A673 (cell line): ENCODE measurements around the gene ITPR2. TPM values are rescaled to one million over a fixed set of nuclear protein-coding genes. Genes with fewer than 3 reads are reported as not detected.

ENCODE experiments used
- BruUV-seq: library from RNA; stranded (reverse); fragments of 400-500 nt; replicated peaks from 2 replicates; lab custom pipeline; 2021; lab: Mats Ljungman, UMichigan
- CTCF ChIA-PET: fragments of 300-600 bp; sonication (Branson Sonifier 250); formaldehyde crosslinking; loops from one replicate; lab custom pipeline; 2022; ENCODE audit warnings: antibody characterized with exemption; lab: Charles Lee
- POLR2A ChIA-PET: fragments of 300-600 bp; sonication (Branson Sonifier 250); formaldehyde crosslinking; loops from one replicate; lab custom pipeline; 2022; ENCODE audit warnings: antibody characterized with exemption; ENCODE audit not compliant: low non-redundant PET; lab: Charles Lee
- DNase-seq: peaks from one replicate; pipeline ENCODE4 v3.0.0-alpha.2; 2015; ENCODE audit warnings: low spot score
- H3K27ac ChIP-seq: fragments of 200-600 bp; sonication (generic); 2 replicates; pipeline ENCODE4 v1.5.1; 2016; ENCODE audit warnings: mixed run types, low read depth, mild to moderate bottlenecking, mixed read lengths, antibody characterized with exemption, low read length; ENCODE audit not compliant: poor library complexity, severe bottlenecking
- H3K27me3 ChIP-seq: fragments of 200-600 bp; sonication (generic); replicated peaks from 2 replicates; pipeline ENCODE4 v1.6.1; 2017; ENCODE audit warnings: mixed run types, low read depth, mild to moderate bottlenecking, mixed read lengths, antibody characterized with exemption, low read length; ENCODE audit not compliant: insufficient read depth, poor library complexity
- H3K36me3 ChIP-seq: fragments of 200-600 bp; sonication (generic); 2 replicates; pipeline ENCODE4 v1.6.1; 2016; ENCODE audit warnings: mixed run types, mild to moderate bottlenecking, mixed read lengths, antibody characterized with exemption, low read length; ENCODE audit not compliant: insufficient read depth, poor library complexity, severe bottlenecking
- H3K4me1 ChIP-seq: fragments of 200-600 bp; sonication (generic); 2 replicates; pipeline ENCODE4 v1.6.1; 2017; ENCODE audit warnings: mixed run types, mild to moderate bottlenecking, mixed read lengths, antibody characterized with exemption, low read length; ENCODE audit not compliant: insufficient read depth, poor library complexity, severe bottlenecking
- H3K4me3 ChIP-seq: fragments of 200-600 bp; sonication (generic); 2 replicates; pipeline ENCODE4 v1.5.1; 2016; ENCODE audit warnings: low read depth, mixed run types, mild to moderate bottlenecking, mixed read lengths, low read length; ENCODE audit not compliant: poor library complexity, severe bottlenecking
- H3K9me3 ChIP-seq: fragments of 200-600 bp; sonication (generic); 2 replicates; pipeline ENCODE4 v1.6.1; 2016; ENCODE audit warnings: mixed run types, low read depth, mild to moderate bottlenecking, mixed read lengths, antibody characterized with exemption, low read length; ENCODE audit not compliant: poor library complexity, severe bottlenecking
- EZH2 ChIP-seq: fragments of 200-600 bp; sonication (generic); IDR thresholded peaks from 2 replicates; pipeline ENCODE4 v1.6.1; 2017; ENCODE audit warnings: borderline replicate concordance, low read depth, mild to moderate bottlenecking, mixed read lengths, antibody characterized with exemption, low read length; ENCODE audit not compliant: poor library complexity, severe bottlenecking
- intact Hi-C: fragments of 100-400 bp; cut with micrococcal nuclease; formaldehyde crosslinking; loops from one replicate; pipeline ENCODE4 v1.10.0; 2022; ENCODE audit not compliant: unreplicated experiment
- total RNA-seq: library from RNA; stranded (reverse); gene quantifications from 2 replicates; pipeline ENCODE4 v1.2.3, GENCODE V29; 2021
- TF ChIP-seq, protein P1 (sequence below): fragments of 300-800, 200-600 bp; sonication (generic); conservative IDR thresholded peaks from 2 replicates; pipeline ENCODE4 v1.5.1; 2017; ENCODE audit warnings: low read depth, mild to moderate bottlenecking, antibody characterized with exemption, low read length, moderate library complexity, mixed read lengths

ITPR2 gene
- total RNA-seq, 1 experiment from 2014 or later: 22.6 TPM

DNA sequence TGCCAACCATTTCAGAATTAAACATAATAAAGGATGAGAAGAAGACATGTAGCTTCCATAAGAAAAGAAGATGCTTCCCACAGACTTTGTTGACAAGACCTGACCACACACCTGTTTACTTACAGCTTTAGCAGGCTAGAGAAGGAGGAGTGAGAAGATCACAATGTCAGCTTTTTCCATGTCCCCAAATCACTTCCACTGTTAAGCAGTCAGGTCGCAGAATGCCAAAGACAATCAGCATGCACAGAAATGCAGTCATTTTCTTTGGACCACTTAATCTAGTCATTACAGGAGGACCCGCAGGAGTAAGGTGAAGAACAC, 322.7 kb downstream of the ITPR2 start:
- Histone ChIP-seq H3K9me3 (no peaks in the 10 kb centered on the region), H3K27me3 (no peaks in the 10 kb centered on the region), H3K4me1 (peaks cover 22% of the 10 kb centered on the region), H3K4me3 (no peak overlapping the region), H3K36me3 (no peaks in the 10 kb centered on the region), H3K27ac (no peak overlapping the region)
- ChIA-PET CTCF (interaction anchor here (0.6 kb wide), 1 partner anchor 506 kb away, joined by 6 read pairs; no protein-coding TSS in a partner anchor), POLR2A (no interaction called here)
- intact Hi-C loops: no loop called here
- no peak for DNase-seq
- BruUV-seq: no TSS peak
- no peak for TF ChIP-seq EZH2
- TF ChIP-seq, protein P1, sequence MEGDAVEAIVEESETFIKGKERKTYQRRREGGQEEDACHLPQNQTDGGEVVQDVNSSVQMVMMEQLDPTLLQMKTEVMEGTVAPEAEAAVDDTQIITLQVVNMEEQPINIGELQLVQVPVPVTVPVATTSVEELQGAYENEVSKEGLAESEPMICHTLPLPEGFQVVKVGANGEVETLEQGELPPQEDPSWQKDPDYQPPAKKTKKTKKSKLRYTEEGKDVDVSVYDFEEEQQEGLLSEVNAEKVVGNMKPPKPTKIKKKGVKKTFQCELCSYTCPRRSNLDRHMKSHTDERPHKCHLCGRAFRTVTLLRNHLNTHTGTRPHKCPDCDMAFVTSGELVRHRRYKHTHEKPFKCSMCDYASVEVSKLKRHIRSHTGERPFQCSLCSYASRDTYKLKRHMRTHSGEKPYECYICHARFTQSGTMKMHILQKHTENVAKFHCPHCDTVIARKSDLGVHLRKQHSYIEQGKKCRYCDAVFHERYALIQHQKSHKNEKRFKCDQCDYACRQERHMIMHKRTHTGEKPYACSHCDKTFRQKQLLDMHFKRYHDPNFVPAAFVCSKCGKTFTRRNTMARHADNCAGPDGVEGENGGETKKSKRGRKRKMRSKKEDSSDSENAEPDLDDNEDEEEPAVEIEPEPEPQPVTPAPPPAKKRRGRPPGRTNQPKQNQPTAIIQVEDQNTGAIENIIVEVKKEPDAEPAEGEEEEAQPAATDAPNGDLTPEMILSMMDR: no peak

GRCh38 chr12:26507613-26508012, 325.4 kb downstream of the ITPR2 start:
- intact Hi-C loops: no loop called here
- ChIA-PET POLR2A (no interaction called here), CTCF (no interaction called here)

GRCh38 chr12:26499979-26500640, 332.9 kb downstream of the ITPR2 start:
- intact Hi-C loops: no loop called here
- H3K4me3 ChIP-seq: no peak overlapping the region
- POLR2A ChIA-PET: no interaction called here
- CTCF ChIA-PET: no interaction called here
- DNase-seq: peak; percentile 58
- H3K9me3 ChIP-seq: no peaks in the 10 kb centered on the region
- BruUV-seq: no TSS peak
- no peaks in the 10 kb centered on the region for H3K4me1 ChIP-seq
- no peak overlapping the region for H3K27ac ChIP-seq
- H3K36me3 ChIP-seq: no peaks in the 10 kb centered on the region
- TF ChIP-seq EZH2: no peak
- TF ChIP-seq, protein P1: no peak
- H3K27me3 ChIP-seq: no peaks in the 10 kb centered on the region

More at GRCh38 chr12:26507613-26508012, 325.4 kb downstream of the ITPR2 start:
- Histone ChIP-seq H3K27me3 (no peaks in the 10 kb centered on the region), H3K9me3 (no peaks in the 10 kb centered on the region), H3K4me1 (peaks cover 12% of the 10 kb centered on the region), H3K27ac (no peak overlapping the region), H3K4me3 (no peak overlapping the region), H3K36me3 (no peaks in the 10 kb centered on the region)
- DNase-seq: no peak
- BruUV-seq: no TSS peak
- TF ChIP-seq EZH2: no peak
- TF ChIP-seq, protein P1: no peak
